GM18499 (cell line): ENCODE measurements around the gene GTF3C4.

Source experiments
- ATAC-seq: cut with Tn5 transposase; IDR thresholded peaks from one replicate; pipeline ENCODE4 v1.9.1; 2021; ENCODE audit warnings: moderate number of reproducible peaks; ENCODE audit not compliant: insufficient read depth, unreplicated experiment

GTF3C4 gene

GRCh38 chr9:132646726-132647125, 23.5 kb upstream of the GTF3C4 start:
- no peak for ATAC-seq

- no peak for ATAC-seq
Measured at GRCh38 chr9:132647355-132647754, 22.9 kb upstream of the GTF3C4 start.

GRCh38 chr9:132647806-132648205, 22.5 kb upstream of the GTF3C4 start:
- no peak for ATAC-seq

GRCh38 chr9:132648283-132648682, 22.0 kb upstream of the GTF3C4 start:
- no peak for ATAC-seq

- no peak for ATAC-seq
Measured at GRCh38 chr9:132648685-132649084, 21.6 kb upstream of the GTF3C4 start.

DNA sequence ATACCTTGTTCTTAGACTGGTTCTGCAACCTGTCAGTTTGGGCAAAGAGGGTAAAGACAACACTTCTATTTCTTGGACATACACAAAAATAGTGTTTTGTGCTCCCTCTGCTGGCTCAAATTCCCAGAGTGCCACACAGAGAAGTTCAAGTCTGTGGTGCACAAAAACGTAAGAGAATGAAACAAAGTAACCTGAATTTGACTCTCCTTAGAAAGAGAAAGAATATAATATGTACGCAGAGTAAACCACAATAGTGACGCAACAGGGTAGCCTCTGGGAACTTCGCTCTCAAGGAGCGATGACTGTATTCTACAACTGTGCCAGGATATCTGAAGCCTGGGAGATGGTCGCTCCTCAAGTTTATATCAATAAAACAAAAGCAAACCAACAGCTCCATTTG, 19.0 kb upstream of the GTF3C4 start:
- ATAC-seq, result no peak

DNA sequence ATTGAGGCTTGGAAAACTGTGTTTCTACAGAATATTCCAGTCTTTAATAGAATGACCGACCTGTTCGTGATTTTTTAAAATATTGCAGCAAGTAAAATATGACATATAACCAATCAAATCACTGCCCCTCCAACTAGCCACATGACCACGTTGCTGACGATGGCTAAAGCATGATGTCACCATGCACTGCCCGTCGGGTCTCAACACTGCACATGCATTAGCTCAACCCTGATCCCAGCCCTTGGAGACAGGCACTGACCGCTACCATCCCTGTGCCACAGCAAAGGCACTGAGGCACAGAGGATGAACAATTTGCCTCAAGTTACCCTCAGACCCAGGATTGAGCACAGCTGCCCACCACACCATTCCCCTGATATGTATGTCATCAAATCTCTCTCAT, 14.0 kb upstream of the GTF3C4 start:
- ATAC-seq, result no peak

- no peak for ATAC-seq
Measured at GRCh38 chr9:132662152-132662945, 7.9 kb upstream of the GTF3C4 start.

GRCh38 chr9:132663117-132663516, 7.1 kb upstream of the GTF3C4 start:
- no peak for ATAC-seq

DNA sequence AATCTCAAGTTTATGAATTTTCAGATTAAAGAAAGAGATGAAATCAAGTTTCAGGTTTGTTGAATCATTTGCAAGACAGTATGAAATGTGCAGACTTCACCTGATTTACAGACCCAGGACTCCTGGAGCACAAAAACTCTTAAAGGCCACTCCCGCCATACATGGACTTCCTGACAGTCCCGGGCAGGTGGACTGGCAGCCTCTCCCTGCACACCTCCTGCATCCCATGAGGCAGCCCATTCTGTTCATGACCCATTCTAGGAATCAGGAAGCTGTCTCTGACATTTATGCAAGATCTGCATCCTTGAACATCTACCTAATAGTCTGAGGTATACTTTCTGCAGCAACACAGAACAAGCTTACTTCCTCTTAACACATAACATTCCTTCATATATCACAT, 6.4 kb upstream of the GTF3C4 start:
- no peak for ATAC-seq

GRCh38 chr9:132669319-132669697, 956 bp upstream of the GTF3C4 start:
- ATAC-seq, result no peak

DNA sequence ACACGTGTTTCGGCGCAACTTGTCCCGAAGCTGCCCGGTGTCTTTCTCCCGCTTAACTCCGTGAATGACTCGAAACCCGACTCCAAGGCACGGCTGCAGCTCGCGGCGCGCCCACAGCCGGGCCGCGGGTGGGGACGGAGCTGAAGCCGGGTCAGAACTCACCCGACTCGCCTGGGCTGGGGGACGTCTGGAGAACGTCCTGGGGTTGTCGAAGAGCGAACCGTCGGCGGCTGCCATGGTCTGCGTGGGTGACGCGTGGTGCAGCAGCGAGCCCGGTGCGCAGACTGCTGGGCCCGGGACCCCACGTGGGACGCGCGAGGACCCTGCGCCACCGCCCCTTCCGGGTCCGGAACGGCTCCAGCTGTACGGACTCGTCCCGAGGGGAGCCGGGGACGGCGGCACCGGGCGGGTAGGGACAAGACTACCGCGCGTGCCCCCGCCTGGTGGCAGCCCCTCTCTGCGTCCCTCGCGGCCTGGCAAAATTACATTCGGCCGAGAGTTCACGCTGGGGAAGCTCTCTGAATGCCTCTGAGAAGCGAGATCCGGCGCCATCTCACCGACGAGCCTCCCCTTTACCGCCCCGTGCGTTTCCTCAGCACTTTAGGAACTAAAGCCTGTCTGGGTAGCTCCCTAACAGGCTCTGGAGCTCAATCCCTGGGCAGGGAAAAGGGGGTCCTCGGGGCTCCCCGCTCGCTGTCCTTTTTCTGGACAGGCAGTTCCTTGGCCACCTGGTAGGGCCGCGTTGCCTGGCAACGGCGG, 387 bp upstream of the GTF3C4 start, which contains the start of gene DDX31:
DDX31 (minus strand) TSS at position 286 of the 759 bp plus-strand sequence; CDS start at position 237, 49 bp downstream.
- no peak for ATAC-seq

GRCh38 chr9:132671620-132672412, 1.6 kb downstream of the GTF3C4 start:
- ATAC-seq, result no peak

DNA sequence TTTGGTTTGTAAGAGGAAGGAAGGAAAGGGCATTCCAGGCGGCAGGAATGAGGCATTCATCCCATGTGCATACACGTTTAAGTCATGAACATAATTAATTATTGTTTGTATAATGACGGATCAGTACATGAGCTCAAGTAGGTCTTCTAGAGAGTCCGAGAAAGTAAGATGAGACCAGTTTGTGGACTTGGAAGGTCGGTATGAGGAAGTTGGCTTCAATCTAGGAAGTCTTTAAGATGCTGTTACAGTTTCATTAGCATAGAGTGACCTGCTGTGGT, 2.1 kb downstream of the GTF3C4 start:
- no peak for ATAC-seq

DNA sequence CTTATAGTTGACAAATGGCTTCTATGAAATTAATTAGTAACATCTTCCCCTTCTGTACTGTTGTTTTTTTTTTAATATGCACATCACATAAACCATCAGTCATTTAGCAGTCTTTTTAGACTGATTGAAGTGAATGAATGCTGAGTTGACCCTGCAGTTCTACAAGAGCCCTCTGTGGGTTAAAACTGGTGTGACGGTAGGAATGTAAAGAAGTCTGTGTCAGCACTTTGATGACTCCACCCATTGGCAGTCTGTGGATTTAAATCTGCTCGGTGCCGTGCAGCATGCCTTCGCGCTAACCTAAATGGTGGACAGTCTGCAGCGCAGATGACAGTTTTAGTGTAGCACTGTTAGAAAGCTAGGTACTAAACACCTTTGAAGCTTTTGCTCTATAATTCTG, 3.1 kb downstream of the GTF3C4 start:
- no peak for ATAC-seq

DNA sequence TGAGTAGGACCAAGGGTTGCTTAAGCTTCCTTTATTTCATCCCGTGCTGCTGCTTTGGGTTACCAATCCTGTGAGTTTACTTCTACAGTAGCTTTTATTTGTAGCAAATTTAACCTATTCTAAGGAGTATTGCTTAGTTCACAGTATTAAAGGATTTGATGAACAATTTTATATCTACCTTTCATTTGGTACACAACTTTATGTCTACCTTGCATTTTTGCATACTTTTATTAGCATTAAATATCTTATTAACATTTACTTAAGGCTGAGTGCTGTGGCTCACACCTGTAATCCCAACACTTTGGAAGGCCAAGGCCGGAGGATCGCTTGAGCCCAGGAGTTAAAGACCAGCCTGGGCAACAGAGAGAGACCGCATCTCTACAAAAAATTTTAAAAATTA, 4.2 kb downstream of the GTF3C4 start:
- ATAC-seq, result no peak

DNA sequence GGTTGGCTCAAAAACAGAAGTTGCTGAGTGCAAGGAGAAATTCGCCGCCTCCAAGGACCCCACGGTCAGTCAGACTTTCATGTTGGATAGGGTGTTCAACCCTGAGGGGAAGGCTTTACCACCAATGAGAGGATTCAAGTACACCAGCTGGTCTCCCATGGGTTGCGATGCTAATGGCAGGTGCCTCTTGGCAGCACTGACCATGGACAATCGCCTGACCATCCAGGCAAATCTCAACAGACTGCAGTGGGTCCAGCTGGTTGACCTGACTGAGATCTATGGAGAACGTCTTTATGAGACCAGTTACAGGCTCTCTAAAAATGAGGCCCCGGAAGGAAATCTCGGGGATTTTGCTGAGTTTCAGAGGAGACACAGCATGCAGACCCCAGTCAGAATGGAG, 7.7 kb downstream of the GTF3C4 start:
- ATAC-seq, result no peak

- ATAC-seq, result no peak
Measured at GRCh38 chr9:132679946-132680625, 9.8 kb downstream of the GTF3C4 start.

GRCh38 chr9:132681561-132681960, 11.3 kb downstream of the GTF3C4 start:
- no peak for ATAC-seq

GRCh38 chr9:132683873-132684272, 13.6 kb downstream of the GTF3C4 start:
- no peak for ATAC-seq

GRCh38 chr9:132690696-132691095, 20.4 kb downstream of the GTF3C4 start:
- no peak for ATAC-seq
